Testis (tissue), 3 donors: ENCODE results near the gene LRRC18. TPM values are rescaled to one million over a fixed set of nuclear protein-coding genes. Genes with fewer than 3 reads are reported as not detected.

Source experiments
- DNase-seq: peaks from one replicate; pipeline ENCODE4 v3.0.0-alpha.2; 2019
- H3K27ac ChIP-seq, 2 donors: fragments of 200-600 bp; sonication (generic); one replicate each; pipeline ENCODE4 v1.5.1; 2019
- H3K27me3 ChIP-seq: fragments of 200-600 bp; sonication (generic); one replicate; pipeline ENCODE4 v1.5.1; 2019
- H3K36me3 ChIP-seq: fragments of 200-600 bp; sonication (generic); one replicate; pipeline ENCODE4 v1.5.1; 2017; ENCODE audit warnings: low read depth; ENCODE audit errors: missing control alignments
- H3K4me1 ChIP-seq: fragments of 200-600 bp; sonication (generic); one replicate; pipeline ENCODE4 v1.5.1; 2019
- H3K4me3 ChIP-seq, 2 donors: fragments of 200-600 bp; sonication (generic); one replicate each; pipeline ENCODE4 v1.5.1; 2017 to 2019
- H3K9me3 ChIP-seq: fragments of 200-600 bp; sonication (generic); one replicate; pipeline ENCODE4 v1.5.1; 2017
- POLR2A ChIP-seq: fragments of 450-650 bp; IDR thresholded peaks from one replicate; pipeline ENCODE4 v1.6.1; 2017; ENCODE audit warnings: antibody characterized with exemption, mild to moderate bottlenecking, moderate library complexity
- WGBS, 2 donors: methylation state at CpG; one replicate each; pipeline ENCODE4 v1.1.5; 2018; 5-methylcytosine and 5-hydroxymethylcytosine counted together
- intact Hi-C: fragments of 100-400 bp; cut with DNase I; formaldehyde crosslinking; loops from one replicate; pipeline ENCODE4 v1.15.1; 2023; ENCODE audit warnings: low total_unique reads
- polyA plus RNA-seq: library from polyadenylated mRNA; stranded (reverse); fragments of 350-450 nt; fragmentation: Illumina TruSeq; extraction: RNeasy Lipid Tissue Mini Kit (QIAGEN cat#74804); gene quantifications from one replicate; pipeline ENCODE4 v1.2.3, GENCODE V29; 2014; ENCODE audit warnings: low read depth, low replicate concordance; ENCODE audit not compliant: insufficient read depth
- total RNA-seq, 2 donors: library from RNA; depleted of rRNA; stranded (reverse); fragments of >200 nt; gene quantifications; one replicate each; pipeline ENCODE4 v1.2.3, GENCODE V29; 2016
- TF ChIP-seq, protein P1 (sequence below), 3 experiments: fragments of 450-650 bp in 2 of 3; fragments of 200-600 bp in 1 of 3; sonication (generic) in 1 of 3; IDR thresholded peaks; one replicate each; pipeline ENCODE4 v1.5.1; 2016 to 2019; ENCODE audit warnings: antibody characterized with exemption in 3 of 3, mild to moderate bottlenecking in 2 of 3, moderate library complexity in 1 of 3

The LRRC18 gene
- total and polyA plus RNA-seq, 3 donors from 2014 or later = 7.8 to 23.1 (median 12.6) TPM

DNA sequence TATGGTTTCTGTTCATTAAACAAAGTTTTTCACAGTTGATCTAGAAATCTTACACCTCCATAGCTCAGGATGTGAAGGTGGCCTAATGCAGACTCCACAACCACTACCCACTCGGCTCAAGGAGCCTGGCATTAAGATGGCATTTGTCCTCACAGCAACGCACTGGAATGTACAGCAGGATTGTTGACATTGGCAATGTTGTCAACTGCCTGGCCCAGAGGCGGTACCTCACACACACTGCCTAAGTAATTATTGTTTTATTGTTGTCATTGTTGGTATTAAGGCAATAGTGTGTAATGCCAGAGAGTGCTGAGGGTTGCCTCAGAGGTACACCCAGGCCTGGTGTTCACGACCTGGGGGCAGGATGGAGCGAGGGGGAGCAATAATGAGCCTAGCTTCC lies 38.3 kb downstream of the LRRC18 start:
- DNase-seq = no peak
- Histone ChIP-seq H3K27ac (no peak overlapping the region), H3K4me3 (no peak overlapping the region), H3K36me3 (no peaks in the 10 kb centered on the region), H3K4me1 (no peaks in the 10 kb centered on the region), H3K27me3 (no peaks in the 10 kb centered on the region), H3K9me3 (no peaks in the 10 kb centered on the region)
- intact Hi-C loops = no loop called here
- 70 to 87% methylated on average over 5 of the region's 5 CpGs for WGBS, 2 donors
- no peak for TF ChIP-seq POLR2A
- TF ChIP-seq, protein P1, sequence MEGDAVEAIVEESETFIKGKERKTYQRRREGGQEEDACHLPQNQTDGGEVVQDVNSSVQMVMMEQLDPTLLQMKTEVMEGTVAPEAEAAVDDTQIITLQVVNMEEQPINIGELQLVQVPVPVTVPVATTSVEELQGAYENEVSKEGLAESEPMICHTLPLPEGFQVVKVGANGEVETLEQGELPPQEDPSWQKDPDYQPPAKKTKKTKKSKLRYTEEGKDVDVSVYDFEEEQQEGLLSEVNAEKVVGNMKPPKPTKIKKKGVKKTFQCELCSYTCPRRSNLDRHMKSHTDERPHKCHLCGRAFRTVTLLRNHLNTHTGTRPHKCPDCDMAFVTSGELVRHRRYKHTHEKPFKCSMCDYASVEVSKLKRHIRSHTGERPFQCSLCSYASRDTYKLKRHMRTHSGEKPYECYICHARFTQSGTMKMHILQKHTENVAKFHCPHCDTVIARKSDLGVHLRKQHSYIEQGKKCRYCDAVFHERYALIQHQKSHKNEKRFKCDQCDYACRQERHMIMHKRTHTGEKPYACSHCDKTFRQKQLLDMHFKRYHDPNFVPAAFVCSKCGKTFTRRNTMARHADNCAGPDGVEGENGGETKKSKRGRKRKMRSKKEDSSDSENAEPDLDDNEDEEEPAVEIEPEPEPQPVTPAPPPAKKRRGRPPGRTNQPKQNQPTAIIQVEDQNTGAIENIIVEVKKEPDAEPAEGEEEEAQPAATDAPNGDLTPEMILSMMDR (IDR thresholded peaks at IDR 0.05) = no peak

DNA sequence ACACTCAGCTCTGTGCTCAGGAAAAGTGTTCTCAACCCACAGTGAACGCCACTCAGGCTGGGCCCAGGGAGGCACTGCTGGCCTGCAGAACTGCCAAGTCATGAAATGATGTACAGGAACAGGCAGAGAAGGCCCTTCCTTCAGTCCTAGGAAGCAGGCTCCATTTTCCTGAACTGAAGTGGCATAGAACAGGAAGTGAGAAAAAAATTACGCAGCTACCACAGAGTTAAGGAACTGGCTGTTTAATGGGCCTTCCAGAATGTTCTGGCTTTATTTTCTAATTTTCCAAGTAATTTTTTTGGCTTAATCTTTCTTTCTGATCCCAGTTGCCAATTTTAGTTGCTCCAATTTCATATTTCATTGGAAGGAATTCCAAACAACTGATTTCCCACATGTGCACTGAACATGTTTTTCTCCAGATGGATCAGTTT lies 39.3 kb downstream of the LRRC18 start:
- Histone ChIP-seq H3K36me3 (no peaks in the 10 kb centered on the region), H3K4me3 (no peak overlapping the region), H3K9me3 (no peaks in the 10 kb centered on the region), H3K27ac (peak overlapping the region in 1 of 2 donors; percentile 59), H3K27me3 (no peaks in the 10 kb centered on the region), H3K4me1 (no peaks in the 10 kb centered on the region)
- DNase-seq = no peak
- WGBS, 2 donors = 70 to 79% methylated on average over 2 of the region's 2 CpGs
- intact Hi-C loops = no loop called here
- TF ChIP-seq POLR2A = no peak
- TF ChIP-seq, protein P1 (IDR thresholded peaks at IDR 0.05) = no peak

DNA sequence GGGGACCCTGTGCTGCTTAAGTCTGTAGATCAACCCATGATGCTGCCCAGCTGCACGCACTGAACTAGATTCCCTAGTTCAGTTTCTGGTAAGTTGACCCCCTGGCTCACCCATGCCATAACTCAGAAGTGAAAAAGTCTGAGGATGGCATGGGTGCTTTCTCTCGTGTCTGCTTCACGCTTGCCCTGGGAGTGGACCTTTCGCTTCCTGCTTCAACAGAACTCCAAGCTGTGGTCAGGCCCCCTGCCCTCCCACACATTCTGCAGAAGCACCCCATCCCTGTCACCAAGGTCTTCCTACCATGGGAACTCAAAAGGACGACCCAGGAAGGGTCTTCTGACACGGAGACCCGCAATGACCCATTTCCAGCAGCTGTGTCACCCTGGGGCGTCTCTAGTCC lies 39.9 kb downstream of the LRRC18 start:
- no peak for DNase-seq
- H3K4me1 ChIP-seq = no peaks in the 10 kb centered on the region
- intact Hi-C loops = no loop called here
- H3K4me3 ChIP-seq = no peak overlapping the region
- H3K27ac ChIP-seq = no peak overlapping the region
- H3K36me3 ChIP-seq = no peaks in the 10 kb centered on the region
- no peaks in the 10 kb centered on the region for H3K9me3 ChIP-seq
- 76 to 97% methylated on average over 7 to 8 of the region's 8 CpGs for WGBS, 2 donors
- TF ChIP-seq, protein P1 (IDR thresholded peaks at IDR 0.05) = no peak
- no peak for TF ChIP-seq POLR2A
- no peaks in the 10 kb centered on the region for H3K27me3 ChIP-seq

DNA sequence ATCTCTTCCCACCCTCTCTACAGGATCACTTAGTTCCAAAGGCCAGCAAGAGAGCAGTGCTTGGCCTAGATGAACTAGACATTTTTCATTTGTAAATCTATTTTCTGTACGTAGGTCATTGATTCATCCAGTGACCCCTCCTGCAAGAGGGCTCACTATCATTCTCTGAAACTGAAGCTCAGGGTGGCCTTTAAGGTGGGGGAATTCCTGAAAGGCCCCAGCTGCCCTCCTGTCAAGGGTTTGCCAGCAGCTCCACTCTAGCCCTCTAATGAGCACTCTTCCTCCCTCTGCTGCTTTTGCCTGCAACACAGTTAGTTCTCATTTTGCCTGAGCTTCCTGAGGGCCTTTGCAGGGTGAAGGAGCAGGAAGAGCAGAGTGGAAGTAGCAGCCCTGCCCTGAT lies 41.2 kb downstream of the LRRC18 start:
- Histone ChIP-seq H3K9me3 (no peaks in the 10 kb centered on the region), H3K27ac (no peak overlapping the region), H3K36me3 (no peaks in the 10 kb centered on the region), H3K4me3 (no peak overlapping the region), H3K4me1 (no peaks in the 10 kb centered on the region), H3K27me3 (no peaks in the 10 kb centered on the region)
- 95 to 100% methylated on average over 1 of the region's 1 CpG for WGBS, 2 donors
- no peak for DNase-seq
- TF ChIP-seq POLR2A = no peak
- TF ChIP-seq, protein P1 (IDR thresholded peaks at IDR 0.05) = no peak
- intact Hi-C loops = no loop called here

DNA sequence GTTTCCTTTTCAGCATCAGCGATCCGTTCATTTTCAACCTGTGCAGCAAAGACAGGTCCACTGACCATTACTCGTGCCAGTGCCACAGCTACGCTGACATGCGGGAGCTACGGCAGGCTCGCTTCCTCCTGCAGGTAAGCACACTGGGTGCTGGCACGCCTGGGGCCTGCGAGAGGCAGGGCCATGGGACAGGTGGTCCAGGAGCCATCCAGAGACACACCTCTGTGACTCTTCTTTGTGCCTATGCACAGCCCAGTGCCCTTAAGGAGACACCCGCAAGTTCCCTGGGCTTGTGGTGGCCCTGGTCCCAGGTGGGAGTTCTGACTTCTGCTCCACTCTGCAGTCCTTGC lies 42.2 kb downstream of the LRRC18 start:
- H3K9me3 ChIP-seq = no peaks in the 10 kb centered on the region
- H3K27me3 ChIP-seq = no peaks in the 10 kb centered on the region
- no peaks in the 10 kb centered on the region for H3K4me1 ChIP-seq
- H3K4me3 ChIP-seq = no peak overlapping the region
- TF ChIP-seq, protein P1 (IDR thresholded peaks at IDR 0.05) = no peak
- TF ChIP-seq POLR2A = no peak
- DNase-seq = no peak
- WGBS, 2 donors = 95% methylated on average over 10 of the region's 10 CpGs; no CpG with 5 or more reads in 1 of the 2 donors
- intact Hi-C loops = no loop called here
- no peaks in the 10 kb centered on the region for H3K36me3 ChIP-seq
- no peak overlapping the region for H3K27ac ChIP-seq
